ENCODE results near the gene CARNS1.
"Not testable (repeated sequence)": the region's sequence is repeated elsewhere in the genome, so short reads cannot be mapped to it uniquely, and the experiment has no call there.

The CARNS1 gene

DNA sequence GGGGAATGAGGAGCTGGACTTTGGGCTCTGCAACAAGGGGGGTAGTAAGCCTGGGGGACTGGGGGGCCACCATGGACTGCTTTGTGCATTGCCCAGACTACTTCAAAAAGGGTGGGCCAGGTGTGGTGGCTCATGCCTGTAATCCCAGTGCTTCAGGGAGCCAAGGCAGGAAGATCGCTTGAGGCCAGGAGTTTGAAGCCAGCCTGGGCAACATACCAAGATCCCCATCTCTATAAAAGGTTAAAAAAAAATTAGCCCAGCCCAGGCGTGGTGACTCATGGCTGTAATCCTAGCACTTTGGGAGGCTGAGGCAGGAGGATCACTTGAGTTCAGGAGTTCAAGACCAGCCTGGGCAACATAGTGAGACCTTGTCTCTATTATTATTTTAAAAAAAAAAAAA, 50.1 kb downstream of the CARNS1 start:
- H3K9me3 ChIP-seq (ENCODE audit: control extremely low read depth in 1 of 5, control insufficient read depth in 4 of 5, insufficient read depth in 2 of 5, low read depth in 1 of 5, low read length in 4 of 5); H3K36me3 ChIP-seq (ENCODE audit: control insufficient read depth in 4 of 4, insufficient read depth in 4 of 4, low read length in 3 of 4); H3K27me3 ChIP-seq (replicated peaks in 2 of 5; ENCODE audit: control insufficient read depth in 4 of 5, insufficient read depth in 5 of 5, low read length in 4 of 5); DNase-seq: not testable (repeated sequence)
- Histone ChIP-seq H3K27ac (ENCODE audit: insufficient read depth in 1 of 2, low read depth in 1 of 2, low read length in 2 of 2, poor library complexity in 1 of 2, severe bottlenecking in 2 of 2) (peak overlapping the region; percentile 77 to 88), H3K4me1 (ENCODE audit: control extremely low read depth in 1 of 4, control insufficient read depth in 4 of 4, insufficient read depth in 4 of 4, low read length in 3 of 4) (peaks cover 3 to 46% (median 32%) of the 10 kb centered on the region in 4 experiments), H3K4me3 (ENCODE audit: control insufficient read depth in 1 of 7, extremely low read depth in 1 of 7, insufficient read depth in 4 of 7, low read depth in 2 of 7, low read length in 6 of 7) (peak overlapping the region in 6 of 7 experiments; percentile 34 to 91 (median 76))
- 100% methylated on average over 1 of the region's 2 CpGs for WGBS (ENCODE audit: insufficient coverage)
- ChIA-PET POLR2A (interaction anchor here (0.7 to 1.5 kb wide), 3 partner anchors 9 to 74 kb away, joined by 3 to 5 read pairs (median 4); partner anchors contain the start of genes PTPRCAP and RAD9A), CTCF (interaction anchor here (0.8 to 1.3 kb wide), 5 partner anchors 19 to 78 kb away, joined by 3 to 5 read pairs (median 3); partner anchors contain the start of gene PPP1CA)

DNA sequence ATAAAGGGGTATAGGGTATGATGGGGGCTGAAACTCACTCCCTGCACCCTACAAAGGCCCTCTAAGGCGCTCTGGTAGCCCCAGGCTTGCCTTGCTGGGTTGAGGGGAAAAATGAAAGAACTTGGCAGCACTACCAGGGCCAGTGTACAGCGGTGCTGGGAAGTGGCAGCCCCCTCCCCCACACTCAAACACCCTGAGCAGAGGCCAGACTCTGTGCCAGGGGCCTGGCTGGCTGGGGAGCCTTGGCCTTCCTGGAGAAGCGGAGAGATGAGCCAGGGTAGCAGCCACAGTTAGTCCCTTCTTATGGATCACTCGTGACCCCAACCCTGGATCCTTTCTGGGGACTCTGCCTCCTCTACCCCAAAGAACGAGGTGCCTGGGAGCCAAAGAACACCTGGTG, 50.9 kb downstream of the CARNS1 start:
- Histone ChIP-seq H3K4me1 (ENCODE audit: control extremely low read depth in 1 of 4, control insufficient read depth in 4 of 4, insufficient read depth in 4 of 4, low read length in 3 of 4) (peaks cover 3 to 46% (median 32%) of the 10 kb centered on the region in 4 experiments), H3K9me3 (ENCODE audit: control extremely low read depth in 1 of 5, control insufficient read depth in 4 of 5, insufficient read depth in 2 of 5, low read depth in 1 of 5, low read length in 4 of 5) (no peaks in the 10 kb centered on the region), H3K4me3 (ENCODE audit: control insufficient read depth in 1 of 7, extremely low read depth in 1 of 7, insufficient read depth in 4 of 7, low read depth in 2 of 7, low read length in 6 of 7) (no peak overlapping the region), H3K27me3 (replicated peaks in 2 of 5; ENCODE audit: control insufficient read depth in 4 of 5, insufficient read depth in 5 of 5, low read length in 4 of 5) (no peaks in the 10 kb centered on the region), H3K27ac (ENCODE audit: insufficient read depth in 1 of 2, low read depth in 1 of 2, low read length in 2 of 2, poor library complexity in 1 of 2, severe bottlenecking in 2 of 2) (no peak overlapping the region), H3K36me3 (ENCODE audit: control insufficient read depth in 4 of 4, insufficient read depth in 4 of 4, low read length in 3 of 4) (peaks cover 0 to 2% (median 0%) of the 10 kb centered on the region in 4 experiments)
- CTCF ChIA-PET = interaction anchor here (0.8 to 1.3 kb wide), 2 partner anchors 19 to 64 kb away, joined by 3 to 5 read pairs; partner anchors contain the start of gene PPP1CA
- POLR2A ChIA-PET = interaction anchor here (0.7 kb wide), 1 partner anchor 10 kb away, joined by 4 read pairs; no protein-coding TSS in a partner anchor
- DNase-seq = no peak
- 100% methylated on average over 3 of the region's 5 CpGs for WGBS (ENCODE audit: insufficient coverage)

DNA sequence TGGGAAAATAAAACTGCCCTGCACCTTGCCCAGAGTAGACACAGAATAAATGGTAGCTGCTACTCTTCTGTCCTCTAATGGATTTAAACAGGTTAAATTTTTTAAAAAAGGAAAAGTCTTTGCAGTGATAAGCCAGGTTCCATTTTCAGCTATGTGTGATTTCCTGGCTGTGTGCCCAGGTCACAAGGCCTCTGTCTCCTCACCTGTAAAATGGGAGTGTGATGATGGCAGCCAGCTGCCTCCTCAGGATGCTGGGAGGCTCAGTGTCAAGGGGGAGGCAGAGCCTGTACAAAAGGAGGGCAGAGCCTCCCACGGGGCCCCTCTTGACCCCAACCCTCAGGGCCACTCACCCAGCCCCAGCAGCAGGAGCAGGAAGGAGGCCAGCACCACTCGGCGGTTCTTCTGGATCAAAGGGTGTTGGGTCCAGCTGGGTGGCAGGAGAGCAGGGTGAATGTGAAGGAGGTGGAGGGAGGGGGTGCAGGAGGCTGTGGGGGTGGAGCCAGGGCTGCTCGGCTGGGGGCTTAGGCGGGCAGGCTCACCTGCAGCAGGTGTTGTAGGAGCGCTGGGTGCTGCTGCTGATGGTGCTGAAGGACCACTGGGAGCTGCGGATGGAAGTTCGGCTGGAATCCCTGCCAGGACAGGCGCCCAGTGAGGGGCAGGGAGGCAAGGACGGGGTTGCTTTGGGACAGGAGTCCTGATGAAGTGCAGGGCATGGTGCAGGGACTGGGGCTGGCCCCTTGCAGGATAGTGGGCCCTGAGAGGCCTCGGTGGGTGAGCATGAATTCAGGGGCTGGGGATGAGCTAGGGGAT, 51.7 kb downstream of the CARNS1 start:
- no peak for DNase-seq
- no peaks in the 10 kb centered on the region for H3K27me3 ChIP-seq (replicated peaks in 2 of 5; ENCODE audit: control insufficient read depth in 4 of 5, insufficient read depth in 5 of 5, low read length in 4 of 5)
- WGBS (ENCODE audit: insufficient coverage) = over 99% methylated on average over 8 of the region's 11 CpGs
- H3K36me3 ChIP-seq (ENCODE audit: control insufficient read depth in 4 of 4, insufficient read depth in 4 of 4, low read length in 3 of 4) = peaks cover 0 to 2% (median 0%) of the 10 kb centered on the region in 4 experiments
- H3K9me3 ChIP-seq (ENCODE audit: control extremely low read depth in 1 of 5, control insufficient read depth in 4 of 5, insufficient read depth in 2 of 5, low read depth in 1 of 5, low read length in 4 of 5) = no peaks in the 10 kb centered on the region
- CTCF ChIA-PET = interaction anchor here (1.1 to 4.1 kb wide), 7 partner anchors 8 to 76 kb away, joined by 3 to 30 read pairs (median 4); partner anchors contain the start of genes PPP1CA, PTPRCAP, RAD9A and TBC1D10C
- peaks cover 3 to 46% (median 32%) of the 10 kb centered on the region in 4 experiments for H3K4me1 ChIP-seq (ENCODE audit: control extremely low read depth in 1 of 4, control insufficient read depth in 4 of 4, insufficient read depth in 4 of 4, low read length in 3 of 4)
- H3K4me3 ChIP-seq (ENCODE audit: control insufficient read depth in 1 of 7, extremely low read depth in 1 of 7, insufficient read depth in 4 of 7, low read depth in 2 of 7, low read length in 6 of 7) = no peak overlapping the region
- no peak overlapping the region for H3K27ac ChIP-seq (ENCODE audit: insufficient read depth in 1 of 2, low read depth in 1 of 2, low read length in 2 of 2, poor library complexity in 1 of 2, severe bottlenecking in 2 of 2)
- POLR2A ChIA-PET = interaction anchor here (1.1 kb wide), 1 partner anchor 32 kb away, joined by 3 read pairs; no protein-coding TSS in a partner anchor

DNA sequence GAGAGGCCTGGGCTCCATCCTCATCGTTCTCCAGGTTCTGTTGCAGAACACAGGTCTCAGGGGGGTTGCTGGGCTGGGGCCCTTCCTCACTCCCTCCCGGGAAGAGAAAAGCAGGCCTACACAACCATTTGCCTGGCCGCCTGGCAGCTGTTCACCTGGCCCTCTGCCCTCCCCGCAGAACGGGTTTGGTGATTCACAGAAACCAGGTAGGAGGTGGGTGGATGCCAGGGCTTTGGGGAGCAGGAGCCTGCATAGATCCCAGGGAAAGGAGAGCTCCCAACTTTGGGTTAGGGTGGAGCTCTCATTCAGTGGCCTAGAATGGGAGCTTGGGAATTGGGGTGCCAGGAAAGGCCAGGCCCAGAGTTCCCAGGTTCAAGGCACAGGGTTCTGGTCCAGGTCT, 52.6 kb downstream of the CARNS1 start:
- Histone ChIP-seq H3K36me3 (ENCODE audit: control insufficient read depth in 4 of 4, insufficient read depth in 4 of 4, low read length in 3 of 4) (peaks cover 0 to 2% (median 0%) of the 10 kb centered on the region in 4 experiments), H3K4me3 (ENCODE audit: control insufficient read depth in 1 of 7, extremely low read depth in 1 of 7, insufficient read depth in 4 of 7, low read depth in 2 of 7, low read length in 6 of 7) (peak overlapping the region; percentile 59 to 88 (median 80)), H3K27me3 (replicated peaks in 2 of 5; ENCODE audit: control insufficient read depth in 4 of 5, insufficient read depth in 5 of 5, low read length in 4 of 5) (no peaks in the 10 kb centered on the region), H3K9me3 (ENCODE audit: control extremely low read depth in 1 of 5, control insufficient read depth in 4 of 5, insufficient read depth in 2 of 5, low read depth in 1 of 5, low read length in 4 of 5) (no peaks in the 10 kb centered on the region), H3K4me1 (ENCODE audit: control extremely low read depth in 1 of 4, control insufficient read depth in 4 of 4, insufficient read depth in 4 of 4, low read length in 3 of 4) (peaks cover 3 to 46% (median 32%) of the 10 kb centered on the region in 4 experiments), H3K27ac (ENCODE audit: insufficient read depth in 1 of 2, low read depth in 1 of 2, low read length in 2 of 2, poor library complexity in 1 of 2, severe bottlenecking in 2 of 2) (peak overlapping the region in 1 of 2 experiments; percentile 61)
- POLR2A ChIA-PET = interaction anchor here (1.0 to 1.5 kb wide), 4 partner anchors 30 to 67 kb away, joined by 3 to 4 read pairs (median 3); partner anchors contain the start of genes PPP1CA and PTPRCAP
- CTCF ChIA-PET = interaction anchor here (0.6 to 4.1 kb wide), 14 partner anchors 9 to 125 kb away, joined by 3 to 30 read pairs (median 3); partner anchors contain the start of genes PPP1CA, PTPRCAP, RAD9A and RPS6KB2
- WGBS (ENCODE audit: insufficient coverage) = 80% methylated on average over 3 of the region's 5 CpGs
- DNase-seq = no peak

DNA sequence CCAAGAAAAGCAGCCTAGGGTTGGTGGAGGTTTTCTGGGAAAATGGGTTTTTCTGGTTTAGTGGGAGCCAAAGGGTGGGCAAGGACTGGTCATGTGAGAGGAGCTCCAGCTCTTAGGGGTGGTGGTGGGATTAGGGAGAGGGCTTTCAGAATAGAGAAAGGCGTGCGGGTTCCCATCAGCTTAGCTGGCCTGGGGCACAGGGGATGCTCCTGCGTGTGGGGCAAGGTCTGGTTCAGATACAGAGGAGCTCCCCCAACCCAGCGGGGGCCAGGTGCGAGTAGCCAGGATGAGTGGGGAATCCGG, 52.9 kb downstream of the CARNS1 start:
- DNase-seq = no peak
- WGBS (ENCODE audit: insufficient coverage) = 3% methylated on average over 6 of the region's 6 CpGs
- peak overlapping the region; percentile 59 to 88 (median 80) for H3K4me3 ChIP-seq (ENCODE audit: control insufficient read depth in 1 of 7, extremely low read depth in 1 of 7, insufficient read depth in 4 of 7, low read depth in 2 of 7, low read length in 6 of 7)
- peaks cover 0 to under 1% (median 0%) of the 10 kb centered on the region in 4 experiments for H3K36me3 ChIP-seq (ENCODE audit: control insufficient read depth in 4 of 4, insufficient read depth in 4 of 4, low read length in 3 of 4)
- H3K27me3 ChIP-seq (replicated peaks in 2 of 5; ENCODE audit: control insufficient read depth in 4 of 5, insufficient read depth in 5 of 5, low read length in 4 of 5) = no peaks in the 10 kb centered on the region
- ChIA-PET POLR2A (interaction anchor here (1.0 to 1.5 kb wide), 4 partner anchors 31 to 67 kb away, joined by 3 to 4 read pairs (median 3); partner anchors contain the start of genes PPP1CA and PTPRCAP), CTCF (interaction anchor here (0.6 to 4.1 kb wide), 14 partner anchors 9 to 126 kb away, joined by 3 to 30 read pairs (median 3); partner anchors contain the start of genes PPP1CA, PTPRCAP, RPS6KB2 and TBC1D10C)
- peaks cover 3 to 46% (median 32%) of the 10 kb centered on the region in 4 experiments for H3K4me1 ChIP-seq (ENCODE audit: control extremely low read depth in 1 of 4, control insufficient read depth in 4 of 4, insufficient read depth in 4 of 4, low read length in 3 of 4)
- H3K27ac ChIP-seq (ENCODE audit: insufficient read depth in 1 of 2, low read depth in 1 of 2, low read length in 2 of 2, poor library complexity in 1 of 2, severe bottlenecking in 2 of 2) = peak overlapping the region in 1 of 2 experiments; percentile 61
- no peaks in the 10 kb centered on the region for H3K9me3 ChIP-seq (ENCODE audit: control extremely low read depth in 1 of 5, control insufficient read depth in 4 of 5, insufficient read depth in 2 of 5, low read depth in 1 of 5, low read length in 4 of 5)

DNA sequence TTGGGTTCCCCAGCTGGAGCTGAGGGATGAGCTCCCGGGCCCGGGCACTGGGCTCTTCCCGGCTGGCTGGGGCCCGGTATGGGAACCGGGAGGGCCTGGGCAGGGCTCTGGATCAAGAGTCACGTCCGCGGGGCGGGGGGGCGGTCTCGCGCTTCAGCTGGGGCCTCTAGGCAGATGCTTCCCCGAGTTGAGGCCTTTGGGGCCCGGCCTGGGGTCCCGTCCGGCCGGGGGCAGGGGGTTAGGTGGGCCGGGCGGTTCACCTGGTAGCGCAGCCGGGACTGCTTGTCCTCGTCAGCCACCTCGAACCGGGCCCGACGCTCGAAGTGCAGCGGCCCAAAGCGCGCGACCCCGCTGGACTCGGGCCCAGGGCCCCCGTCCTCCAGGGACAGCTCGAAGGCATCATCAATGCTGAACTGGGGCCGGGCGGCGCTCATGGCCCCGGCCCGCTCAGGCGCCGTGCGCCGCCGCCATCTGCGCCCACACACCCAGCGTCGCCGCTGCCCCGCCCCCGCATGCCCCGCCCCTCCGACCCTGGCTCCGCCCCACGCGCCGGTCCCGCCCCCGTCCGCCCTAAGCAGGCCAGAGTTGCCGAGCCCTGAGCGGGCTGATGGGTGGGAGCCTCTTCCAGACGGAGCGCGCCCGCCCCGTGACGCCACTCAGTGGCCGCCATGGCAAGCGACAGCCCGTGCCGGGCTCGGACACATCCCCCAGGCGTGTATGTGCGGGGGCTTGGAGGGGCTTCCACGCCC, 53.5 kb downstream of the CARNS1 start, which contains the start of gene TMEM134:
Gene TMEM134, minus strand, starts transcription at position 493 of the 749 bp plus-strand sequence. Its CDS starts 59 bp downstream, at position 434.
- no peaks in the 10 kb centered on the region for H3K27me3 ChIP-seq (replicated peaks in 2 of 5; ENCODE audit: control insufficient read depth in 4 of 5, insufficient read depth in 5 of 5, low read length in 4 of 5)
- H3K36me3 ChIP-seq (ENCODE audit: control insufficient read depth in 4 of 4, insufficient read depth in 4 of 4, low read length in 3 of 4) = no peaks in the 10 kb centered on the region
- H3K4me3 ChIP-seq (ENCODE audit: control insufficient read depth in 1 of 7, extremely low read depth in 1 of 7, insufficient read depth in 4 of 7, low read depth in 2 of 7, low read length in 6 of 7) = peak within 1 kb of the TSS; percentile 59 to 88 (median 80)
- POLR2A ChIA-PET = interaction anchor here (1.0 to 1.5 kb wide), 3 partner anchors 31 to 68 kb away, joined by 3 to 4 read pairs (median 3); partner anchors contain the start of genes PPP1CA and PTPRCAP
- CTCF ChIA-PET = interaction anchor here (0.6 to 4.1 kb wide), 17 partner anchors 10 to 126 kb away, joined by 3 to 30 read pairs (median 3); partner anchors contain the start of genes PPP1CA, PTPRCAP, RPS6KB2 and TBC1D10C
- DNase-seq = peak; percentile 93 to 95 (median 94)
- peaks cover 3 to 42% (median 29%) of the 10 kb centered on the region in 4 experiments for H3K4me1 ChIP-seq (ENCODE audit: control extremely low read depth in 1 of 4, control insufficient read depth in 4 of 4, insufficient read depth in 4 of 4, low read length in 3 of 4)
- WGBS (ENCODE audit: insufficient coverage) = under 1% methylated on average over 75 of the region's 76 CpGs
- H3K27ac ChIP-seq (ENCODE audit: insufficient read depth in 1 of 2, low read depth in 1 of 2, low read length in 2 of 2, poor library complexity in 1 of 2, severe bottlenecking in 2 of 2) = peak within 1 kb of the TSS; percentile 33 to 68
- no peaks in the 10 kb centered on the region for H3K9me3 ChIP-seq (ENCODE audit: control extremely low read depth in 1 of 5, control insufficient read depth in 4 of 5, insufficient read depth in 2 of 5, low read depth in 1 of 5, low read length in 4 of 5)

Data from common myeloid progenitor, CD34-positive (primary cell).